ENCODE data around the gene JAKMIP1.

The JAKMIP1 gene

GRCh38 chr4:6121276-6121850 lies 79.0 kb downstream of the JAKMIP1 start:
- no peak for FAIRE-seq
- no peak for DNase-seq (ENCODE audit: low spot score)

- no peak for FAIRE-seq
- DNase-seq (ENCODE audit: low spot score), result no peak
Observed at GRCh38 chr4:6120361-6120760, 80.0 kb downstream of the JAKMIP1 start.

- FAIRE-seq, result no peak
Observed at GRCh38 chr4:6119507-6120020, 80.8 kb downstream of the JAKMIP1 start.

GRCh38 chr4:6118201-6118600 lies 82.1 kb downstream of the JAKMIP1 start:
- no peak for FAIRE-seq
- no peak for DNase-seq (ENCODE audit: low spot score)

More at GRCh38 chr4:6119507-6120020, 80.8 kb downstream of the JAKMIP1 start:
- no peak for DNase-seq (ENCODE audit: low spot score)

GRCh38 chr4:6116696-6117285 lies 83.6 kb downstream of the JAKMIP1 start:
- FAIRE-seq, result no peak

GRCh38 chr4:6115746-6116586 lies 84.4 kb downstream of the JAKMIP1 start:
- no peak for FAIRE-seq

More at GRCh38 chr4:6116696-6117285, 83.6 kb downstream of the JAKMIP1 start:
- DNase-seq (ENCODE audit: low spot score), result no peak

GRCh38 chr4:6115342-6115741 lies 85.0 kb downstream of the JAKMIP1 start:
- FAIRE-seq (no peak), DNase-seq (ENCODE audit: low spot score) (no peak)

More at GRCh38 chr4:6115746-6116586, 84.4 kb downstream of the JAKMIP1 start:
- no peak for DNase-seq (ENCODE audit: low spot score)

- FAIRE-seq, result no peak
- no peak for DNase-seq (ENCODE audit: low spot score)
Observed at GRCh38 chr4:6114601-6115000, 85.7 kb downstream of the JAKMIP1 start.

- DNase-seq (ENCODE audit: low spot score) (no peak), FAIRE-seq (no peak)
Observed at GRCh38 chr4:6114181-6114580, 86.2 kb downstream of the JAKMIP1 start.

- FAIRE-seq, result no peak
- DNase-seq (ENCODE audit: low spot score), result no peak
Observed at GRCh38 chr4:6113641-6114040, 86.7 kb downstream of the JAKMIP1 start.

- FAIRE-seq, result no peak
- DNase-seq (ENCODE audit: low spot score), result no peak
Observed at GRCh38 chr4:6112606-6113290, 87.6 kb downstream of the JAKMIP1 start.

- FAIRE-seq, result no peak
- no peak for DNase-seq (ENCODE audit: low spot score)
Observed at GRCh38 chr4:6111354-6111960, 88.9 kb downstream of the JAKMIP1 start.

GRCh38 chr4:6110681-6111353 lies 89.5 kb downstream of the JAKMIP1 start:
- no peak for FAIRE-seq
- no peak for DNase-seq (ENCODE audit: low spot score)

GRCh38 chr4:6109842-6110560 lies 90.3 kb downstream of the JAKMIP1 start:
- FAIRE-seq, result no peak

GRCh38 chr4:6107886-6108285 lies 92.5 kb downstream of the JAKMIP1 start:
- no peak for DNase-seq (ENCODE audit: low spot score)
- no peak for FAIRE-seq

More at GRCh38 chr4:6109842-6110560, 90.3 kb downstream of the JAKMIP1 start:
- DNase-seq (ENCODE audit: low spot score), result no peak

- DNase-seq (ENCODE audit: low spot score), result no peak
- no peak for FAIRE-seq
Observed at GRCh38 chr4:6107114-6107791, 93.1 kb downstream of the JAKMIP1 start.

GRCh38 chr4:6106156-6106555 lies 94.2 kb downstream of the JAKMIP1 start:
- FAIRE-seq (no peak), DNase-seq (ENCODE audit: low spot score) (no peak)

GRCh38 chr4:6105311-6105911 lies 94.9 kb downstream of the JAKMIP1 start:
- FAIRE-seq (no peak), DNase-seq (ENCODE audit: low spot score) (no peak)
